GM12878 (cell line): ENCODE results near the gene SGIP1. TPM values are rescaled to one million over a fixed set of nuclear protein-coding genes. Genes with fewer than 3 reads are reported as not detected.
"Not testable (repeated sequence)": the region's sequence is repeated elsewhere in the genome, so short reads cannot be mapped to it uniquely, and the experiment has no call there.

Experiments
- ATAC-seq: fragments of 200-7000 bp; cut with Tn5 transposase; 3 replicates; pipeline ENCODE4 v1.9.1; 2020; ENCODE audit warnings: mild to moderate bottlenecking, moderate library complexity
- BruUV-seq: library from RNA; stranded (reverse); fragments of 400-500 nt; replicated peaks from 2 replicates; lab custom pipeline; 2021; lab: Mats Ljungman, UMichigan
- CTCF ChIA-PET: fragments of 300-600 bp; sonication (Branson Sonifier 250); formaldehyde crosslinking; extraction: SDS; loops from one replicate; lab custom pipeline; 2021; ENCODE audit warnings: inconsistent platforms; lab: Yijun Ruan, JAX
- POLR2A ChIA-PET: fragments of 350-600 bp; formaldehyde crosslinking; extraction: SDS; loops from one replicate; lab custom pipeline; 2021; ENCODE audit warnings: inconsistent platforms; lab: Charles Lee
- RAD21 ChIA-PET: fragments of 300-600 bp; sonication (Branson Sonifier 250); formaldehyde crosslinking; loops from one replicate; lab custom pipeline; 2023; ENCODE audit warnings: antibody characterized with exemption; ENCODE audit not compliant: unreplicated experiment; lab: Charles Lee
- SMC1A ChIA-PET: fragments of 300-600 bp; sonication (Branson Sonifier 250); formaldehyde crosslinking; loops from one replicate; lab custom pipeline; 2023; ENCODE audit not compliant: unreplicated experiment, uncharacterized antibody; lab: Charles Lee
- DNase-seq: peaks from one replicate; pipeline ENCODE4 v3.0.0-alpha.2; 2011; ENCODE audit warnings: low read depth, low spot score
- FAIRE-seq: peaks from 3 replicates; lab custom pipeline; 2011; peaks lifted over from hg19 to GRCh38; lab: Jason Lieb, UNC
- H2AFZ ChIP-seq: 2 replicates; pipeline ENCODE4 v1.6.0; 2011; ENCODE audit warnings: low read depth, low read length, control low read depth; ENCODE audit not compliant: control insufficient read depth
- H3K27ac ChIP-seq: 2 replicates; pipeline ENCODE4 v1.5.1; 2011; ENCODE audit warnings: control low read depth; ENCODE audit not compliant: control insufficient read depth, insufficient read depth
- H3K27me3 ChIP-seq, 2 experiments: replicated peaks in 1 of 2; 2 replicates each; pipeline versions ENCODE4 v1.6.0 to v1.6.1; 2011; ENCODE audit warnings: low read length in 1 of 2; ENCODE audit not compliant: control insufficient read depth in 2 of 2, insufficient read depth in 2 of 2
- H3K36me3 ChIP-seq, 2 experiments: 2 replicates each; pipeline ENCODE4 v1.5.1; 2011; ENCODE audit warnings: low read length in 1 of 2; ENCODE audit not compliant: control insufficient read depth in 2 of 2, insufficient read depth in 2 of 2
- H3K4me1 ChIP-seq: 2 replicates; pipeline ENCODE4 v1.6.1; 2011; ENCODE audit warnings: mild to moderate bottlenecking, low read length, moderate library complexity, mixed read lengths; ENCODE audit not compliant: control insufficient read depth, insufficient read depth
- H3K4me2 ChIP-seq: 2 replicates; pipeline ENCODE4 v1.6.0; 2011; ENCODE audit warnings: control low read depth; ENCODE audit not compliant: control insufficient read depth, insufficient read depth
- H3K4me3 ChIP-seq: fragments of 200-600 bp; sonication (generic); 2 replicates; pipeline ENCODE4 v1.5.1; 2016
- H3K79me2 ChIP-seq: 2 replicates; pipeline ENCODE4 v1.6.0; 2011; ENCODE audit warnings: low read length; ENCODE audit not compliant: control insufficient read depth, insufficient read depth
- H3K9ac ChIP-seq: 2 replicates; pipeline ENCODE4 v1.8.0; 2011; ENCODE audit warnings: low read length, control low read depth, mixed read lengths; ENCODE audit not compliant: control insufficient read depth, insufficient read depth
- H3K9me3 ChIP-seq: replicated peaks from 3 replicates; pipeline ENCODE4 v1.5.1; 2011; ENCODE audit warnings: mild to moderate bottlenecking, low read length; ENCODE audit not compliant: control insufficient read depth, insufficient read depth
- H4K20me1 ChIP-seq: 2 replicates; pipeline ENCODE4 v1.6.0; 2011; ENCODE audit not compliant: control insufficient read depth, insufficient read depth
- IRF4 ChIP-seq: IDR thresholded peaks from 2 replicates; pipeline ENCODE4 v1.6.1; 2011; ENCODE audit warnings: low read depth, low read length
- NFXL1 ChIP-seq: fragments of 450-650 bp; IDR thresholded peaks from 2 replicates; pipeline ENCODE4 v1.6.1; 2017; ENCODE audit warnings: antibody characterized with exemption, mild to moderate bottlenecking, borderline replicate concordance
- SMAD5 ChIP-seq: IDR thresholded peaks from 2 replicates; pipeline ENCODE4 v1.6.1; 2016; ENCODE audit warnings: antibody characterized with exemption, low read depth
- SUZ12 ChIP-seq: fragments of 200-600 bp; sonication (generic); IDR thresholded peaks from one replicate; pipeline ENCODE4 v1.6.1; 2018; ENCODE audit warnings: antibody characterized with exemption, mild to moderate bottlenecking; ENCODE audit not compliant: unreplicated experiment
- USF2 ChIP-seq: IDR thresholded peaks from 2 replicates; pipeline ENCODE4 v1.6.1; 2011; ENCODE audit warnings: low read depth, low read length, improper control_type of control experiment, borderline replicate concordance
- ZNF592 ChIP-seq: fragments of 450-650 bp; IDR thresholded peaks from 2 replicates; pipeline ENCODE4 v1.6.1; 2017; ENCODE audit warnings: mild to moderate bottlenecking, moderate library complexity
- WGBS: methylation state at CpG from one replicate; pipeline ENCODE4 v1.1.6; 2016; ENCODE audit warnings: low lambda C conversion rate; ENCODE audit not compliant: insufficient replicate concordance, insufficient coverage; ENCODE audit errors: missing lambda C conversion rate; 5-methylcytosine and 5-hydroxymethylcytosine counted together
- in situ Hi-C: fragments of 300-500 bp; cut with MboI; formaldehyde crosslinking; loops from 9 replicates; pipeline ENCODE4 v1.14.3; 2018; ENCODE audit warnings: mixed read lengths
- intact Hi-C: fragments of 100-400 bp; cut with micrococcal nuclease; formaldehyde crosslinking; loops from one replicate; pipeline ENCODE4 v1.14.2; 2022; ENCODE audit not compliant: unreplicated experiment
- polyA plus RNA-seq, 11 experiments: library from polyadenylated mRNA; depleted of rRNA in 4 of 11; unstranded in 6 of 11; stranded (reverse) in 5 of 11; fragments of >200 nt; fragmentation: Nextera tagmentation in 4 of 11; fragmentation: Illumina TruSeq in 1 of 11; extraction: Ambion mirVana in 4 of 11; extraction: Trizol in 1 of 11; gene quantifications; 1 replicate in 1 of 11; 2 replicates in 10 of 11; pipeline versions ENCODE4 v1.2.1 to v1.2.3, GENCODE V29; 2011 to 2016; ENCODE audit warnings: inconsistent platforms in 2 of 11, missing spikeins in 2 of 11, low read depth in 1 of 11
- total RNA-seq, 4 experiments: library from RNA; depleted of rRNA in 3 of 4; stranded (reverse); fragments of >200 nt in 3 of 4; fragmentation: Illumina TruSeq in 1 of 4; extraction: Trizol in 1 of 4; gene quantifications; 2 replicates each; pipeline versions ENCODE4 v1.2.1 to v1.2.3, GENCODE V29; 2013 to 2021
- TF ChIP-seq, protein P1 (sequence below): fragments of 450-650 bp; IDR thresholded peaks from 2 replicates; pipeline ENCODE4 v1.6.1; 2017; ENCODE audit warnings: low read depth, mild to moderate bottlenecking, moderate library complexity

Gene SGIP1
- total and polyA plus RNA-seq, 10 of the 15 experiments (the other 5 are each of a cell fraction or from before 2014, with no cell fraction given), result 0.15 TPM; not detected in 9

DNA sequence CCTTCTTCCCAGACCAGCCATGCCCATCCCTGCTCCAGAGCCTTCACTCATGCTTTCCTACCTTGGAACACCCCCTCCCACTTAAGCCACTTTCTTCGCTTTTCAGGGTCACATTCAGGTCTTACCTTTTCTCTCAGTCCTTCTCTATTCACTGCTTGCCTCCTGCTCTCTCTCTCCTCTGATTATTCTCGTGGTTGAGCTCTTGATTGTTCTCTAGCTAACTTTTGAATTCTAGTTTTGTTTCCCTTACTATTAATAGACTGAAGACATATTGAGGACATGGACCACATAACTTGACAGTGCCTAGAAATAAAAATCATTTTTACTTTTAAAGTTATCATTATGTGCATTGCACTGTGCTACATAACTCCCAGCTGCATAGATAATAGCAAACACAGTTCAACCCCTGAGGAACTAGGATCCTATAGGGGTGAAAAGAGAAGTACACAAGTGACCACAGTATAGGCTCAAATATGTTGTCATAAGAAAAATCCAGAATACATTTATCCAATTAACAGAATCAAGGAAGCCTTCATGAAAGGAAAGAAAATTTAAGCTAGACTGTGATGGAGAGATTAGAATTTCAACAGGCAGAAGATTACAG lies 245.6 kb downstream of the SGIP1 start:
- Histone ChIP-seq H3K9ac (no peak overlapping the region), H2AFZ (no peak overlapping the region), H3K27me3 (no peaks in the 10 kb centered on the region), H3K4me3 (no peak overlapping the region), H4K20me1 (no peaks in the 10 kb centered on the region), H3K9me3 (no peaks in the 10 kb centered on the region), H3K27ac (no peak overlapping the region), H3K4me2 (no peak overlapping the region), H3K36me3 (no peaks in the 10 kb centered on the region), H3K4me1 (no peaks in the 10 kb centered on the region), H3K79me2 (no peaks in the 10 kb centered on the region)
- ChIA-PET CTCF (no interaction called here), SMC1A (interaction anchor here (0.6 to 1.0 kb wide), 2 partner anchors 15 to 16 kb away, joined by 3 read pairs; no protein-coding TSS in a partner anchor), RAD21 (no interaction called here), POLR2A (interaction anchor here (1.5 kb wide), 1 partner anchor 9 kb away, joined by 5 read pairs; no protein-coding TSS in a partner anchor)
- ATAC-seq, result no peak
- TF ChIP-seq SUZ12 (no peak), SMAD5 (no peak), IRF4 (no peak), USF2 (no peak), NFXL1 (no peak), ZNF592 (no peak)
- TF ChIP-seq, protein P1, sequence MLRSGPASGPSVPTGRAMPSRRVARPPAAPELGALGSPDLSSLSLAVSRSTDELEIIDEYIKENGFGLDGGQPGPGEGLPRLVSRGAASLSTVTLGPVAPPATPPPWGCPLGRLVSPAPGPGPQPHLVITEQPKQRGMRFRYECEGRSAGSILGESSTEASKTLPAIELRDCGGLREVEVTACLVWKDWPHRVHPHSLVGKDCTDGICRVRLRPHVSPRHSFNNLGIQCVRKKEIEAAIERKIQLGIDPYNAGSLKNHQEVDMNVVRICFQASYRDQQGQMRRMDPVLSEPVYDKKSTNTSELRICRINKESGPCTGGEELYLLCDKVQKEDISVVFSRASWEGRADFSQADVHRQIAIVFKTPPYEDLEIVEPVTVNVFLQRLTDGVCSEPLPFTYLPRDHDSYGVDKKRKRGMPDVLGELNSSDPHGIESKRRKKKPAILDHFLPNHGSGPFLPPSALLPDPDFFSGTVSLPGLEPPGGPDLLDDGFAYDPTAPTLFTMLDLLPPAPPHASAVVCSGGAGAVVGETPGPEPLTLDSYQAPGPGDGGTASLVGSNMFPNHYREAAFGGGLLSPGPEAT, result no peak
- WGBS, result 0% methylated on average over 2 of the region's 2 CpGs
- FAIRE-seq, result no peak
- no peak for DNase-seq
- intact Hi-C loops, result no loop called here
- in situ Hi-C loops, result no loop called here
- BruUV-seq, result no TSS peak

DNA sequence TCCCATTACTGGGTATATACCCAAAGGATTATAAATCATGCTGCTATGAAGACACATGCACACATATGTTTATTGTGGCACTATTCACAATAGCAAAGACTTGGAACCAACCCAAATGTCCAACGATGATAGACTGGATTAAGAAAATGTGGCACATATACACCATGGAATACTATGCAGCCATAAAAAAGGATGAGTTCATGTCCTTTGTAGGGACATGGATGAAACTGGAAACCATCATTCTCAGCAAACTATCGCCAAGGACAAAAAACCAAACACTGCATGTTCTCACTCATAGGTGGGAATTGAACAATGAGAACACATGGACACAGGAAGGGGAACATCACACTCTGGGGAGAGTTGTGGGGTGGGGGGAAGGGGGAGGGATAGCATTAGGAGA lies 251.8 kb downstream of the SGIP1 start:
- H4K20me1 ChIP-seq, H3K4me2 ChIP-seq, H3K4me1 ChIP-seq, H2AFZ ChIP-seq, in situ Hi-C loops, intact Hi-C loops, H3K79me2 ChIP-seq, BruUV-seq, POLR2A ChIA-PET, H3K9ac ChIP-seq, H3K27me3 ChIP-seq, DNase-seq, ATAC-seq, RAD21 ChIA-PET, SMC1A ChIA-PET, FAIRE-seq, H3K27ac ChIP-seq, H3K36me3 ChIP-seq, H3K4me3 ChIP-seq, H3K9me3 ChIP-seq: not testable (repeated sequence)
- CTCF ChIA-PET, result interaction anchor here (1.2 kb wide), 1 partner anchor 21 kb away, joined by 5 read pairs; no protein-coding TSS in a partner anchor
- whole genome bisulfite sequencing, result 20% methylated on average over 1 of the region's 2 CpGs
